ENCODE results near the gene ATP8B3.

Gene ATP8B3

DNA sequence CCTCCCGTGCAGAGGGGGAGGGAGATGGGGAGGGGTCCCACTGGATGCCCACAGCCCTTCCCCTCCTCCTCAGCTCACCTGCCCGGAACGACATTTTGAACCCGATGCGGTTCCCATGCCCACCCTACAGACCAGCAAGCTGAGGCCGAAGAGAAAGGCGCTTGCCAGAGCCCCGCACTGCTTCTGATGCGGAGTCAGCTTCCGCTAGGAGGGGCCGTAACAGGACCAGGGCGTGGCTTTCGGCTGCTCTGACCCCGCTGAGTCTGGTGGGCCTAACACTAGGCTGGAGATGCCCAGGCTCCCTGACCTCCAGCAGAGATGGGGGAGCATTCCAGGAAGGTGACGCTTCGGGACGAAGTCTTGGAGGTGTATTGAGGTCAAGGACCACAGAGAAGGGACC, 52.1 kb downstream of the ATP8B3 start:
- no peak for DNase-seq (ENCODE audit: low read depth)
- TF ChIP-seq, protein P1, sequence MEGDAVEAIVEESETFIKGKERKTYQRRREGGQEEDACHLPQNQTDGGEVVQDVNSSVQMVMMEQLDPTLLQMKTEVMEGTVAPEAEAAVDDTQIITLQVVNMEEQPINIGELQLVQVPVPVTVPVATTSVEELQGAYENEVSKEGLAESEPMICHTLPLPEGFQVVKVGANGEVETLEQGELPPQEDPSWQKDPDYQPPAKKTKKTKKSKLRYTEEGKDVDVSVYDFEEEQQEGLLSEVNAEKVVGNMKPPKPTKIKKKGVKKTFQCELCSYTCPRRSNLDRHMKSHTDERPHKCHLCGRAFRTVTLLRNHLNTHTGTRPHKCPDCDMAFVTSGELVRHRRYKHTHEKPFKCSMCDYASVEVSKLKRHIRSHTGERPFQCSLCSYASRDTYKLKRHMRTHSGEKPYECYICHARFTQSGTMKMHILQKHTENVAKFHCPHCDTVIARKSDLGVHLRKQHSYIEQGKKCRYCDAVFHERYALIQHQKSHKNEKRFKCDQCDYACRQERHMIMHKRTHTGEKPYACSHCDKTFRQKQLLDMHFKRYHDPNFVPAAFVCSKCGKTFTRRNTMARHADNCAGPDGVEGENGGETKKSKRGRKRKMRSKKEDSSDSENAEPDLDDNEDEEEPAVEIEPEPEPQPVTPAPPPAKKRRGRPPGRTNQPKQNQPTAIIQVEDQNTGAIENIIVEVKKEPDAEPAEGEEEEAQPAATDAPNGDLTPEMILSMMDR (conservative IDR thresholded peaks at IDR 0.05; ENCODE audit: low read depth, low read length), result no peak
- H3K4me3 ChIP-seq (ENCODE audit: low read length), result no peak overlapping the region

DNA sequence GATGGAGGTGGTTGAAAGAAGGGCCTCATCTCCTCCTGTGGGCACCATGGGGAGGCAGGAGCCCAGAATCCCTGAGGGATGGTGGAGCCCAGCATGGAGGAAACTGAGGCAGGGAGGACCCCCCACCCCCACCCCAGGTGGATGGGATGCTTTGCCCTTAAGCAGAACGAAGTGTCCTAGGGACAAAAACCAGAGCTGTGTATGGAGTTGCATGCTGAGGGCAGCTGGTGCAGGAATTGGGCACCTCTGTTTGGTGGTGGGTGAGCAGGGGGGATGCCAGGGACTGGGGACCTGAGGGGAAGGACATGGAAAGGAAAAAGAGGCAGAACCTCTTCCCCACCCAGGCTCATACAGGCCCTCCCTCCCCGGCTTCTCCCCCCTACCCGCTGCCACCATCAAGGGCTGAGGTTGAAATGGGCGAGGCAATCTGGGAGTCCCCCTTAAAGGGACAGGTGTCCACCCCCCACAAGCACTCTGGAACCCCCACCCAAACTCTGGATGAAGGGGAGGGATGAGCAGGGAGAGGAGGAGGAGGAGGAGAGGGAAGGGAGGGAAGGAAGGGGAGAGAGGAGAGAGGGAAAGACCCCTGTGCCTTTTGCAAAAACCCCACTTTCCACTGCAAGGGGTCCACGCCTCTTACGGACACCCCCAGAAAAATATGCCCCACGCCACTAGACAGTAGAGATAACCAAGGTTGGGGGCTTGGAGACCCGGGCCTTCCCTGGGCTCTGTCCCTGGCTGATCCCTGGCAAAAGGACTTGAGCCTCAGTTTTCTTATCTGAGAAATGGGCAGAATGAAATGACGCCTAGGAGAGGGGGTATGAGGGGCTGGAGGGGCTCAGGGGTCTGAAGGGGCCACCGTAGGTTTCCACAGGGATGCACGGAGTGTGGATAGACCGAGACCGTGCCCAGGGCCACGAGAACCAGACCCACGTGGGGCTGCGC, 52.8 kb downstream of the ATP8B3 start:
- TF ChIP-seq, protein P1 (conservative IDR thresholded peaks at IDR 0.05; ENCODE audit: low read depth, low read length), result no peak
- no peak overlapping the region for H3K4me3 ChIP-seq (ENCODE audit: low read length)
- DNase-seq (ENCODE audit: low read depth), result no peak

DNA sequence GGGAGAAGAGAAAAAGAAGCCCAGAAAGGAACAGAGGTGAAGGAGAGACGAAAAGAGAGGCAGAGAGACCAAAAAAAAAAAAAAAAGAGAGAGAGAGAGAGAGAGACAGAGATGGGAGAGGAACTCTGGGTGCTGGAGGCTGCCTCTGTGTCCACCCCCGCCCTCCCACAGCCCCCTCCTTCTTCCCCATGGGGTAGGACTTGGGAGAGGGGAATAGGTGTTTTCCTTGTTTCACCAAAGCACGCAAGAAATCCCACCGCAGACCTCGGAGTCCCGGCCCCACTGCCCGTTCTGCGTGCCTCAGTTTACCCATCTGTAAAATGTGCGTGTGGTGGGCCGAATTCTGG, 53.9 kb downstream of the ATP8B3 start:
- H3K4me3 ChIP-seq (ENCODE audit: low read length), result no peak overlapping the region
- no peak for DNase-seq (ENCODE audit: low read depth)
- TF ChIP-seq, protein P1 (conservative IDR thresholded peaks at IDR 0.05; ENCODE audit: low read depth, low read length), result no peak

DNA sequence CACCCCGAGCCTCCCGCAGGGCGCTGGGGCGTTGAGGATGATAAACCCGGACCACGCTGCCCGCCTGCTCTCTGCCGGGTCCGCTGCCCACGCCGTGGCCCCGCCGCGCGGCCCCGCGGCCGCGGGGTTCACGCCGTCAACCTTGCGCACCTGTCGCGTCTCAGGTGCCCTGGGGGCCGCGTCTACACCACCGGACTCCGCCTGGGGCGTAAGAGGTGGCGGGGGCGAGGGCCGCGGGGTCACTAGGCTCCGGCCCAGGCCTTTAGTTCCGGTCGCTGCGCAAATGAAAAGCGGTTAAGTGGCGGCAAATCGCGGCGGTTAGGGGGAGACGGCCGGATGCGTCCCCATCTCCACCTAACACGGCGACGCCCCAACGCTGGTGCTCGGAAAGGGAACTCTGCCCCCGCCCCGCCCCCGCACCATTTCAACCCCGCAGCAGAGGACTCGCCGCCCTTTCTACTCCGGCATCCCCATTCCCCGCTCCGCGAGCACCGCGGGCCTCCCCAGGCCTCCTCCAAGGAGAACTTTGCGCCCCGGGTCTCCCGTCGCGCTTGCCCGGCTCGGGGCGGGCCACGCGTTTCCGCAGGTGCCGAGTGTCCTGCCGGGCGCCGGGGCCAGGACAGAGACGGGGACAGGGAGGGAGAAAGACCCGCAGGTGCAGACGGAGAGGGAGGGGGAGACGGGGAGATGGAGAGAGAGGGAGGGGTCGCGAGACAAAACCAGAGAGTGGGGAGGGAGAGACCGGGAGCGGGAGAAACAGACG, 54.4 kb downstream of the ATP8B3 start:
- H3K4me3 ChIP-seq (ENCODE audit: low read length), result no peak overlapping the region
- TF ChIP-seq, protein P1 (conservative IDR thresholded peaks at IDR 0.05; ENCODE audit: low read depth, low read length), result no peak
- no peak for DNase-seq (ENCODE audit: low read depth)

DNA sequence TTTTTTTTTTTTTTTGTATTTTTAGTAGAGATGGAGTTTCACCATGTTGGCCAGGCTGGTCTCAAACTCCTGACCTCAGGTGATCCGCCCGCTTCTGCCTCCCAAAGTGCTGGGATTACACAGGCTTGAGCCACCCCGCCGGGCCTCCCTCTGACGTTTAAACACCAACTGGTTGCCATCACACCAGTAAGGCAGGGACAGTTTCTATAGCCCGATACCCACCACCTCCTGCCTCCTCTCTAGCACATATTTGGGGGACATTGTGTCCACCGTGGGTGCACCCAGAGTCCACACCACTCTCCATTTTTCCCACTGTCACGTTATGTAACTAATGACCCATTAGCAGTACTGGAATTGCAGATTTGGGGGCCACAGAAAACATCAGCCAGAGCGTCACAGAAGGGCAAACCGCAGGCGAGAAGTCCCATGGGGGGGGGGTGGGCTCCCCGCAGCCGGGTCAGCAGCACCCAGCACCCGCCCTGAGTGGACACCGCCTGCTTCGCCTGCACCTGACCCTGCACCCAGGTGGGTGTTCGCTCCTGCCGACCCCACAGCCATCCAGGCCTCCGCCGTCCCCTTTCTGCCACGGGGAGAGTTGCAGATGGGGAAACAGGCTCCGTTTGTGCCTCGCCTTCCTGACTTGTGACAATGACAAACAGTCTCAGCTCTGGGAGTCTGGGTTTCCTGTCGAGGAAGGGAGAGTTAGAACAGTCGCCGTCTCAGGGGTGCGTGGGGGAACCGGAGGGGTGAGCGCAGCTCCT, 55.2 kb downstream of the ATP8B3 start:
- DNase-seq (ENCODE audit: low read depth), result no peak
- no peak overlapping the region for H3K4me3 ChIP-seq (ENCODE audit: low read length)
- TF ChIP-seq, protein P1 (conservative IDR thresholded peaks at IDR 0.05; ENCODE audit: low read depth, low read length), result no peak

DNA sequence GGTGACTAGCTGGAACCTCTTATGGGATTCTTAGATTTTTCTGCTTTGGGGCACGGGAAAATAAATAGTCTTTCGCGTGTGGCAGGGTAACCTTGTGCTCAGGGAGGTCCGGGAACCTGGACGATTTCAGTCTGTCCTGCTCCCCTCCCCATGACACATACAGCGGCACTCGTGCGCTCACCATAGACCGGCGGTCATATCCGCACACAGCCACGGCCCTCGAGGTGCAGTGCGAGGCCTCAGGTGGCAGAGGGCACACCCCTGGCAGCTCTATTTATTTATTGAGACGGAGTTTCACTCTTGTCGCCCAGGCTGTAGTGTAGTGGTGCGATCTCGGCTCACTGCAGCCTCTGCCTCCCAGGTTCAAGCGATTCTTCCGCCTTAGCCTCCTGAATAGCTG, 55.8 kb downstream of the ATP8B3 start:
- TF ChIP-seq, protein P1 (conservative IDR thresholded peaks at IDR 0.05; ENCODE audit: low read depth, low read length), result no peak
- H3K4me3 ChIP-seq (ENCODE audit: low read length), result no peak overlapping the region
- DNase-seq (ENCODE audit: low read depth), result no peak
